ENCODE results near the gene IGFLR1. TPM values are rescaled to one million over a fixed set of nuclear protein-coding genes. Genes with fewer than 3 reads are reported as not detected.

IGFLR1 gene
- total RNA-seq, 2 donors from 2014 or later = 80.4 to 193 TPM

DNA sequence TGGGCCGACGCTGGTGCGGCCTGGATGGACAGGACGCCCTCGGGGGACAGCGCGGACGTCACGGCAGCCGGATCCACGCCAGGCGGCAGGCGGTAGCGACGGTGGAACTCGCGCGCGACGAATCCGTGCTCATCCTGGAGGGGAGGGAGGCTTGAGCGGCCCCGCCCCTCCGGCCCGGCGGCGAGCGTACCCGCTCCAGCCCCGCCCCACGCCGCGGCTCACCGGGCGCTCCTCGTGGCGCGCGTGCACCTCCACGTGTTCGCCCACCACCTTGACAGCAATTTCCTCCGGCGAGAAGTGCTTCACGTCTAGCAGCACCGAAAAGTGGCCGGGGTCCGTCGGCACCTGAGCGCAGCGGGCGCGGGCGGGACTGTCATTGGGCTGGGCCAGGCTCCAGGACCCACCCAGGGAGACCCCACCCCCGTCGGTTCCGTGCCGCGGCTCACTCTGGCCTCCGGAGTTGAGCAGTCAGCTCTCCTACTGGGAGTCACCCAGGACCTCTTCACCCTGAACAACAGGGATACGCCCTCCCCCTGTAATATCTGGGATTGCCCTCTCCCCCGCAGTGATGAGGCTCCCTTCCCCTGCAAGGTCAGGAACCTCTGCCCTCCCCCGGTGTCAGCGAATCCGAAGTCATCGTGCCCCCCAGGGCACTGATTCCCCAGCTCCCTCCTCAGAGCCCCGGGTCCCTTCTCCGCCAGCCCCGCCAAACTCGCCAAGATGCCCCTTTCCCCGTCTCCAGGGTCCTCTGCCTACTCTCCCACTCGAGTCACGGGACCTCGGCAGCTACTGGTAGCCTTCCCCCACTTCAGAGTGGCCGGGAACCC, 13.5 kb upstream of the IGFLR1 start:
- DNase-seq (ENCODE audit: low spot score) = no peak
- Mint-ChIP-seq H3K27me3 (peaks cover 0 to 11% of the 10 kb centered on the region in 2 donors), H3K36me3 (no peaks in the 10 kb centered on the region), H3K27ac (no peak overlapping the region), H3K9me3 (no peaks in the 10 kb centered on the region), H3K4me1 (ENCODE audit: low read depth in 2 of 2) (peaks cover 19 to 32% of the 10 kb centered on the region in 2 donors), H3K4me3 (peak overlapping the region; percentile 37)
- no peak for ATAC-seq

DNA sequence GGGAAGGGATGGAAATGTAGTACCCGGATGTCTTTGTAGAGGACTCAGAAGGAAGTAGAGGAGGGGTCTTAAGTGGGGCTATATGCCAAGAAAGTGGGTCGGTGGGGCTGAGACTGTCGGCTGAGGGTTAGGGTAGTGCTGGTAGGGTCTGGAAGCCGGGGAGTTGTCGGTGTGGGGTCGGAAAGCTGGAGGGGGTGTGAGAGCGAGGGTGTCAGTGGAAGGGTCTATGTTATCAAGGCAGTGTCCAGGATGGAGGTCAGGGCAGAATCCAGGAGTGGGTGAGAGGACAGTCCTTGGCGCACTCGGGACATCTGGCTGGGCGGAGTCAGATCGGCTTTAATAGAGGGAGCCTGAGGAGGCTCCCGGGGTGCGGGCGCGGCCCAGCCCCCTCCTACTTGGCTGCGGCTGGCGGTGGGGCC, 12.9 kb upstream of the IGFLR1 start:
- Mint-ChIP-seq H3K4me3 (peak overlapping the region; percentile 27), H3K4me1 (ENCODE audit: low read depth in 2 of 2) (peaks cover 19 to 31% of the 10 kb centered on the region in 2 donors), H3K9me3 (no peaks in the 10 kb centered on the region), H3K27ac (no peak overlapping the region), H3K27me3 (peaks cover 0 to 11% of the 10 kb centered on the region in 2 donors), H3K36me3 (no peaks in the 10 kb centered on the region)
- ATAC-seq = no peak
- no peak for DNase-seq (ENCODE audit: low spot score)

DNA sequence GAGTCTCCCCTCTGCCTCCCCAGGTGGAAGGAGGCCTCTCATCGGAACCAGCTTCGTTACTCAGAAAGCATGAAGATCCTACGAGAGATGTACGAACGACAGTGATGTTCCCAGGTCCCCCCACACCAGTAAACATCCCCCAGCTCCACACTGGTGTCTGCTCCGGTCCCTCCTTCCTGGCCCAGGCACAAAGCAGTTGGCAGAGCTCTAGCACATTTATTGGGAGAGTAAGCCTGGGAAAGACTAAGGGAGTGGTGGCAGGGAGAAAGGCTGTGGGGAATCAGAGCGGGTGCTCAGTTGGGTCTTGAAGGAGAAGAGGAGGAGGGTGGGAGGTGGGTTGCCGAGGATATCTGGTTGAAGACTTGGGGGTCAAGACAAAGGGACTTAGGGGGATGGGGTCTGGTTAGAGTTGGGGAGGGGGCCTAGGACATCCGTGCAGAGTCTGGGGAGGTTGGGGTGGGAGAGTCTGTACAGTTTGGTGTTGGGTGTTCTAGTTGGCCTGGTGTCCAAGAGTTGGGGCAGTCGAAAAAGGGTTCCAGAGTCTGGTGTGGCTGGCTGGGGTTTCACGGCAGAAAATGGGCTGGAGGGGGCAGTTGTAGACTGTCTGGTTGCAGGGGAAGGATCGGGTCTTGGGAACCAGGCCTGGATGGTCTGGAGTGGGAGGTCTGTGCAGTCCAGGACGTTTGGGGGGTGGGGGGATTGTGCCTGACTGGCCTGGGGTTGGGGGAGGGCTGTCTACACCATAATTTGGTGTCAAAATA, 12.3 kb upstream of the IGFLR1 start:
- Mint-ChIP-seq H3K27ac (no peak overlapping the region), H3K4me3 (peak overlapping the region; percentile 27), H3K4me1 (ENCODE audit: low read depth in 2 of 2) (peaks cover 21 to 35% of the 10 kb centered on the region in 2 donors), H3K36me3 (no peaks in the 10 kb centered on the region), H3K27me3 (peaks cover 0 to 11% of the 10 kb centered on the region in 2 donors), H3K9me3 (no peaks in the 10 kb centered on the region)
- no peak for ATAC-seq
- DNase-seq (ENCODE audit: low spot score) = no peak

DNA sequence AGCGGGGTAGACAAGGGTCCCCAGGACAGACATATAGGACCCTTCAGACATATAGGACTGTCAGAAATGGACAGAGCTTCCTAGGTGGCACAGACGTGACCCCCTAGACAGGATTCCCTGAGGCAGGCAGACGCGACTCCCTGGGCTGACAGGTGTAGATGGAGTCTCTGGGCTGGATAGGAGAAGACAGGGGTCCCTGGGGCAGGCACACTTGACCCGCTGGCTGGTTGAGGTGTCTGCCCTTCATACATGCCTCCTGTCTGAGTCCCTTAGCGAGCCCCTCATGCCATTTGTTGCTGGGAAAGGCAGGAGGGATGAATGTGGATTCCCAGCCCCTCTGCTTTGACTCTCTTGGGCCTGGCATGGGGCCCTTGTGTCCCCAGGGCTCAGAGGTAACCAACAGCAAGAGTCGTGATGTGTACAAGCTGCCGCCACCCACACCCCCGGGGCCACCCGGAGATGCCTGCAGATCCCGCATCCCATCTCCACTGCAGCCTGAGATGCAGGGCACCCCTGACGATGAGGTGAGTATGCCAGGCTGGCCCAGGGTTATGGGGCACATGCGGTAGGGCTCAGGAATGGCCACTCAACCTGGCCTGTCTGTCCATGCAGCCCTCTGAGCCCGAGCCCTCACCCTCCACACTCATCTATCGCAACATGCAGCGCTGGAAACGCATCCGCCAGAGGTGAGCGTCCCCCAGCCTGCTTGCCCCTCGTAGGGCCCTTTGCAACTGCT, 11.6 kb upstream of the IGFLR1 start:
- ATAC-seq (no peak), DNase-seq (ENCODE audit: low spot score) (no peak)
- Mint-ChIP-seq H3K27me3 (peaks cover 0 to 11% of the 10 kb centered on the region in 2 donors), H3K36me3 (no peaks in the 10 kb centered on the region), H3K9me3 (no peaks in the 10 kb centered on the region), H3K27ac (no peak overlapping the region), H3K4me3 (no peak overlapping the region), H3K4me1 (ENCODE audit: low read depth in 2 of 2) (peaks cover 21 to 33% of the 10 kb centered on the region in 2 donors)

DNA sequence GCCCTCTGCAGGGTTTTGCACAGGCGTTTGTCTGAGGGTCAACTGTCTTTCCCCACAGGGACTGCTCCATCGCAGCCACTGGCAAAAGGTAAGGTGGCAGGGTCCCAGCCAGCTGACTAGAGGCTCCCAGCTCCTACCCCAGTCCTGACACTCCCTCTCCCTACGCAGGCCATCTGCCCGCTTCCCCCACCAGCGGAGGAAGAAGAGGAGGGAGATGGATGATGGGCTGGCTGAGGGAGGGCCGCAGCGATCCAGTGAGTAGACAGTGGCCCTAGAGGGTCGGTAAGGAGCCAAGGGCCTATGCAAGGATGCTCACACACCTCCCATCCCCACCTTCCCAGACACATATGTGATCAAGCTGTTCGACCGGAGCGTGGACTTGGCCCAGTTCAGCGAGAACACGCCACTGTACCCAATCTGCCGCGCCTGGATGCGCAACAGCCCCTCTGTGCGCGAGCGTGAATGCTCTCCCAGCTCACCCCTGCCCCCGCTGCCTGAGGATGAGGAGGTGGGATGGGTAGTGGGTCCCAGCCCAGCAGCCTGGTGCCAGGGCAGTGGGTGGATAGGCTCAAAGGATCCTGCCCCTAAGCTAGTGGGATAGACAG, 10.6 kb upstream of the IGFLR1 start:
- peaks cover 0 to 11% of the 10 kb centered on the region in 2 donors for H3K27me3 Mint-ChIP-seq
- no peaks in the 10 kb centered on the region for H3K9me3 Mint-ChIP-seq
- ATAC-seq (no peak), DNase-seq (ENCODE audit: low spot score) (no peak)
- H3K27ac Mint-ChIP-seq = no peak overlapping the region
- H3K36me3 Mint-ChIP-seq = no peaks in the 10 kb centered on the region
- no peak overlapping the region for H3K4me3 Mint-ChIP-seq
- peaks cover 27 to 39% of the 10 kb centered on the region in 2 donors for H3K4me1 Mint-ChIP-seq (ENCODE audit: low read depth in 2 of 2)

DNA sequence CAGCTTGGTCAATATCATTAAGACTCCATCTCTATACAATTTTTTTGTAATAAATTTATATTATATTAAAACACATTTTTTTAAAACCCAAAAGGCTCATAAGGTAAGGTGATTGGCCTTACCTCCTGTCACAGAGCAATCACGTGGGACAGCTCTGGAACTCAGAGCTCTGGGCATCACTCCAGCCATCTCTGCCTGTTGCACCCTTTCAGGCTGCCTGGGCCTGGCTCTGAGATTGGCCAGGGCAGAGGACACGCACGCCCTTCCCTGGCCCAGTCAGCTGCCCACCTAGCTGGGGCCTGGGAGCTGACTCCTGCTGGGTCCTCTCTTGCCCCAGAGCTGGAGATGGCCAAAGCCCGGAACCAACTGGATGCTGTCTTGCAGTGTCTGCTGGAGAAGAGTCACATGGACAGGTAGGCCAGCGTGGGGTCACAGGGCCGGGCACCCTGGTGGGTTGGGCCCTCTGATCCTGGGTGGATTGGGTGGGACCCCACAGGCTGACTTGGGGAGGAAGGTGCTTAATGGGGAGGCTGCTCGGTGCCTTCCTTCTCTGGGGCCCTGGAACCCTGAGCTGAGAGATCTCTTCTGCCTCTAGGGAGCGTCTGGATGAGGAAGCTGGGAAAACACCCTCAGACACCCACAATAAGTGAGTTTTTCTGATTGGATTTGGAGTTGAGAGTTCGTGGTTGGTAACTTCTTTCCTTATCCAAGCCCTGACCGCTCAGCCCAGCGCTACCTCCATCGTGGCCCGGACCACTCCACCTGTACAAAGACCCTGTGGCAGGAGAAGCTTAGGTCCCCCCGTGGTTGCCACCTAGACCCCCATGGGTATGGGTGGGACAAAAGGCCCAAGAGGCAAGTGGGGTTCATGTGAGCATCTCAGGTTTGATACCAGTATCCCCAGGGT, 9.8 kb upstream of the IGFLR1 start:
- Mint-ChIP-seq H3K27me3 (peaks cover 0 to 11% of the 10 kb centered on the region in 2 donors), H3K36me3 (no peaks in the 10 kb centered on the region), H3K27ac (no peak overlapping the region), H3K4me1 (ENCODE audit: low read depth in 2 of 2) (peaks cover 28 to 34% of the 10 kb centered on the region in 2 donors), H3K9me3 (no peaks in the 10 kb centered on the region), H3K4me3 (no peak overlapping the region)
- DNase-seq (ENCODE audit: low spot score) = no peak
- no peak for ATAC-seq

DNA sequence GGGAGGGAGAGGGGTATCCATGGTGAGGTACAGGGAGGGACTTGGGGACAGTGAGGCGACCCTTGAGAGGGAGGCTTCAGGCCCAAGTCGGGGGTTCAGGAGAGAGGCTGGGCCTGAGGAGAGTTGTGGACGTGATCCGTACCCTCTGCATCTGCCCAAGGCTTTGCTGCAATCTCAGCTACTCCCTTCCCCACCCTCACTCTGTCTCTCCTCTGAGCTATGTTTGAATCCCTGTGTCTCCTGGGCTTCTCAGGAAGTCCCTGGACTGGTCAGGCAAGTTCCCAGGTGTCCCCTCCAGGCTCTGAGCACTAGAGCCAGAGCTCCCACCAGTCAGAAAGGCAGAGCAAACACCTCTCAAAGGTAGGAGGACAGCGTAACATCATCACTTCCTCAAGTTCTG, 7.9 kb upstream of the IGFLR1 start:
- Mint-ChIP-seq H3K4me1 (ENCODE audit: low read depth in 2 of 2) (peaks cover 31 to 32% of the 10 kb centered on the region in 2 donors), H3K27me3 (peaks cover 0 to 6% of the 10 kb centered on the region in 2 donors), H3K27ac (peak overlapping the region in 1 of 2 donors; percentile 64), H3K36me3 (no peaks in the 10 kb centered on the region), H3K9me3 (no peaks in the 10 kb centered on the region), H3K4me3 (peak overlapping the region; percentile 41)
- DNase-seq (ENCODE audit: low spot score) = no peak
- no peak for ATAC-seq

DNA sequence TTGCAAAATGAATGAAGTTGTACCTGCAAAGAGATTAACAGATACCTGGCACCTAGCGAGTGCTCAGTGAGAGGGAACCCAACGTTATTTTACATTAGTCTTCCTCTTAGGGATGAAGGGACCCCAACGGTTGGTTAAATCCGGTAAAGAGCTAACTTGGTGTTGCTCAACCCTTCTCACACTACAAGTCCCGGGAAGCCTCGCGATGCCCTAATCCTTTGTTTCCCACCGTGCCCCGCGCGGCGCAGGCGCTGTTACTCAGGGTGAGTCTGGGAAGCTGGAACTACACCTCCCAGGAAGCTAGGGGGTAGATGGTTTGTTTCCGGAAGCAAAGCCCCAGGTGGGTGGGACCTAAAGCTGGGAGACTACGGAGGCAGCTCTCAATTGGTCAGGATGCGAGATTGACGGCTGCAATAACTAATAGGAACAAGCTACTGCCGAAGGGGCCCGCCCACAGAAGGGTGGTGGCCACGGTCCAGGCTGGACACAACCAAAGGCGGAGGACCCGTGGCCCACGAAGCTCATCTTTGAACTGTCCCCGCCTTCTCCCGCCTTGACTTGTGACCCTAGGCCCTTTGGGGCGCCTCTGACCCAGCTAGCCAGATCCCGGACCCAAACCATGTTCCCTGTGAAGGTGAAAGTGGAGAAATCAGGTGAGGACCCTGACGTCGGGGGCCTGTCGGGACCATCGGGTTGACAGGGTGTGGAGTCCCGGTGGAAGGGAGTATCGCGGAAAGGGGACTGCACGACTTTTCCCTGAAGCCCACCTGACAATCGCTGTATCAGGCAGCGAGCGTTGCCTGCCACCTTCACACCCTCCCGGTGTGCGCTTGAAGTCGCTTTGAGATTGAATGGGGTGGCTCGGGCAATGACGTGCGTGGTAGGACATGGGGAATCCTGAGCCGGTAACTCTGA, 6.1 kb upstream of the IGFLR1 start, which contains the start of gene LIN37:
Gene LIN37, plus strand, starts transcription at position 471 of the 915 bp plus-strand sequence. Its CDS starts 149 bp downstream, at position 620.
- Mint-ChIP-seq H3K9me3 (no peaks in the 10 kb centered on the region), H3K27ac (peak within 1 kb of the TSS; percentile 76 to 94), H3K27me3 (no peaks in the 10 kb centered on the region), H3K4me3 (peak within 1 kb of the TSS; percentile 98), H3K36me3 (no peaks in the 10 kb centered on the region), H3K4me1 (ENCODE audit: low read depth in 2 of 2) (peaks cover 36 to 41% of the 10 kb centered on the region in 2 donors)
- DNase-seq (ENCODE audit: low spot score) (peak; percentile 99), ATAC-seq (peak; percentile 86 to 90)

DNA sequence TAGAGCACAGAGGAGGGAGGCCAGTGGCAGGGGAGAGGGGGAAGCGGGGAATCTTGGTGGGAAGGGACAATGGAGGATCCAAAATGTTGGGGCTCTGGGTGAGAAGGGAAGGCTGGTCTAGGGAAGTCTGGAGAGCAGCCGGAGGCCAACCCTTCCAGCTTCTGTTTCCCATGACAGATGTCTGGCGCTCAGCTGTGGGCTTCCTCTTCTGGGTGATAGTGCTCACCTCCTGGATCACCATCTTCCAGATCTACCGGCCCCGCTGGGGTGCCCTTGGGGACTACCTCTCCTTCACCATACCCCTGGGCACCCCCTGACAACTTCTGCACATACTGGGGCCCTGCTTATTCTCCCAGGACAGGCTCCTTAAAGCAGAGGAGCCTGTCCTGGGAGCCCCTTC, 4.3 kb upstream of the IGFLR1 start:
- H3K4me1 Mint-ChIP-seq (ENCODE audit: low read depth in 2 of 2) = peaks cover 45 to 50% of the 10 kb centered on the region in 2 donors

DNA sequence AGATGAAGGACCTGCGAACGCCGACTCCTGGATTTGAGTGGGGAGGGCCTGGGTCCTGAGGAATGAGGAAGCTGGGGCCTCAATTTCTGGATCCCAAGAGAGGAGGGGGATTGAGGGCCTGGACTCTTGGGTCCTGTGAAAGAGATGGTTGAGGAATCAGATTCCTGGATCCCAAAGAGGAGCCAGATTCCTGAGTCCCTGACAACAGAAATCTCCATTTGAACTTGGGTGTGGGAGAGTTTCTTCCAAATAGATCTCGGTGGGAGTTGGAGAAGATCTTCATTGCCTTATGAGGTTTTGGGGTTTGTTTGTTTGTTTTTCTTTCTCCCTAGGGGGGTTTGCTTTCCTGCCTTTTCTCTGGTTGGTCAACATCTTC, 3.8 kb upstream of the IGFLR1 start:
- ATAC-seq = no peak
- DNase-seq (ENCODE audit: low spot score) = no peak
- H3K4me1 Mint-ChIP-seq (ENCODE audit: low read depth in 2 of 2) = peaks cover 45 to 51% of the 10 kb centered on the region in 2 donors
- no peaks in the 10 kb centered on the region for H3K36me3 Mint-ChIP-seq
- no peaks in the 10 kb centered on the region for H3K27me3 Mint-ChIP-seq
- H3K27ac Mint-ChIP-seq = peak overlapping the region; percentile 94 to 97
- no peaks in the 10 kb centered on the region for H3K9me3 Mint-ChIP-seq
- peak overlapping the region; percentile 98 for H3K4me3 Mint-ChIP-seq

More for the DNA sequence above, 4.3 kb upstream of the IGFLR1 start:
- Mint-ChIP-seq H3K27me3 (no peaks in the 10 kb centered on the region), H3K36me3 (no peaks in the 10 kb centered on the region), H3K9me3 (no peaks in the 10 kb centered on the region), H3K27ac (peak overlapping the region; percentile 94 to 97), H3K4me3 (peak overlapping the region; percentile 98)
- no peak for DNase-seq (ENCODE audit: low spot score)
- no peak for ATAC-seq

DNA sequence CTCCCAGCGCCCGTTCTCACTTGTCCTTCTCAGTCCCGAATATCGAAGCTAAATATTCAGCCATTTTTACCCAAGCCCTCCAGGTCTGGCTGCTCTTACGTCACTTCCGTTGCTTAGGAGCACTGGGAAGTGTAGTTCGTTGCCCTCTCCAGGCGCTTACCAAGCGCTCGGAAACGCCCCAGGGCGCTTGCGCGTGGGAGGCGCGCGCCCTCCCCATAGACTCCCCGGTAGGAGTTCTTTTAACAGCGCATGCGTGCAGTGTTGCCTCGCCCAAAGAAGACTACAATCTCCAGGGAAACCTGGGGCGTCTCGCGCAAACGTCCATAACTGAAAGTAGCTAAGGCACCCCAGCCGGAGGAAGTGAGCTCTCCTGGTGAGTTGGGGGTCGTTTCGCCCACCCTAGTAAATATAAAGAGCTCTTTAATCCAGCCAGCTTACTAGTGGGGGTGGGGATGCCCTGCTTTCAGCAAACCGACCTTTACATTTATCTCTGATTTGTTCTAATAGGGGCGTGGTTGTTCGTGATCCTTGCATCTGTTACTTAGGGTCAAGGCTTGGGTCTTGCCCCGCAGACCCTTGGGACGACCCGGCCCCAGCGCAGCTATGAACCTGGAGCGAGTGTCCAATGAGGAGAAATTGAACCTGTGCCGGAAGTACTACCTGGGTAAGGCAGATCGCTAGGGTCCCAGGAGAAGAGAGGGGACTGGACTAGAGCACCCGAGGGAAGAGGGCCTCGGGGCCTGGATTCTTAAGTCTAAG, 3.3 kb upstream of the IGFLR1 start, which contains the start of the genes PSENEN and U2AF1L4:
Gene PSENEN, plus strand, starts transcription at position 324 of the 759 bp plus-strand sequence. Its CDS starts 280 bp downstream, at position 604.
Gene U2AF1L4, minus strand, starts transcription at position 91 of the 759 bp plus-strand sequence. Its CDS starts 27 bp downstream, at position 64.
- Mint-ChIP-seq H3K4me1 (ENCODE audit: low read depth in 2 of 2) (peaks cover 51 to 57% of the 10 kb centered on the region in 2 donors), H3K27me3 (no peaks in the 10 kb centered on the region), H3K9me3 (no peaks in the 10 kb centered on the region), H3K36me3 (no peaks in the 10 kb centered on the region), H3K4me3 (peak within 1 kb of the TSS; percentile 98), H3K27ac (peak within 1 kb of the TSS; percentile 94 to 97)
- peak; percentile 77 to 82 for ATAC-seq
- DNase-seq (ENCODE audit: low spot score) = peak; percentile 99
